Cardiac muscle cell (in vitro differentiated cells and primary cell): Measurements from ENCODE around the gene HMCN1. TPM values are rescaled to one million over a fixed set of nuclear protein-coding genes. Genes with fewer than 3 reads are reported as not detected.
A peak's percentile ranks its signal among the peaks of the same experiment; 100 is the strongest.

ENCODE experiments used
- DNase-seq, 2 donors: peaks; one replicate each; pipeline versions ENCODE4 v3.0.0 to v3.0.0-alpha.2; 2010 to 2017; ENCODE audit warnings: low read depth in 1 of 2, low spot score in 1 of 2
- H3K27ac ChIP-seq: fragments of 200-600 bp; sonication (generic); 2 replicates; pipeline ENCODE4 v1.5.1; 2016
- H3K27me3 ChIP-seq: fragments of 200-600 bp; sonication (generic); 2 replicates; pipeline ENCODE4 v1.6.0; 2016; ENCODE audit warnings: control low read depth
- H3K36me3 ChIP-seq: fragments of 200-600 bp; sonication (generic); 2 replicates; pipeline ENCODE4 v1.5.1; 2016; ENCODE audit warnings: control low read depth
- H3K4me1 ChIP-seq: fragments of 200-600 bp; sonication (generic); 2 replicates; pipeline ENCODE4 v1.8.1; 2017; ENCODE audit warnings: low read depth, mild to moderate bottlenecking, mixed run types
- H3K4me3 ChIP-seq: fragments of 200-600 bp; sonication (generic); 2 replicates; pipeline ENCODE4 v1.5.1; 2016; ENCODE audit warnings: mild to moderate bottlenecking
- H3K9me3 ChIP-seq: fragments of 200-600 bp; sonication (generic); 2 replicates; pipeline ENCODE4 v1.5.1; 2017; ENCODE audit warnings: low read depth, mild to moderate bottlenecking, control low read depth
- CTCF ChIP-seq: IDR thresholded peaks from 2 replicates; pipeline ENCODE4 v1.5.1; 2012; ENCODE audit warnings: low read depth, mild to moderate bottlenecking, low read length
- polyA plus RNA-seq: library from polyadenylated mRNA; unstranded; fragments of >200 nt; fragmentation: Nextera tagmentation; extraction: Ambion mirVana; gene quantifications from 2 replicates; pipeline ENCODE4 v1.2.1, GENCODE V29; 2016
- total RNA-seq: library from RNA; depleted of rRNA; stranded (reverse); fragments of >200 nt; gene quantifications from 2 replicates; pipeline ENCODE4 v1.2.3, GENCODE V29; 2016

Gene HMCN1
- total and polyA plus RNA-seq, 2 experiments from 2014 or later: 4.9 to 28.5 TPM

GRCh38 chr1:186220067-186220466 lies 485.9 kb downstream of the HMCN1 start:
- H3K27me3 ChIP-seq: no peaks in the 10 kb centered on the region
- H3K4me1 ChIP-seq: no peaks in the 10 kb centered on the region
- H3K4me3 ChIP-seq: no peak overlapping the region
- no peak for TF ChIP-seq CTCF
- H3K36me3 ChIP-seq: no peaks in the 10 kb centered on the region
- no peaks in the 10 kb centered on the region for H3K9me3 ChIP-seq
- no peak for DNase-seq
- H3K27ac ChIP-seq: no peak overlapping the region

DNA sequence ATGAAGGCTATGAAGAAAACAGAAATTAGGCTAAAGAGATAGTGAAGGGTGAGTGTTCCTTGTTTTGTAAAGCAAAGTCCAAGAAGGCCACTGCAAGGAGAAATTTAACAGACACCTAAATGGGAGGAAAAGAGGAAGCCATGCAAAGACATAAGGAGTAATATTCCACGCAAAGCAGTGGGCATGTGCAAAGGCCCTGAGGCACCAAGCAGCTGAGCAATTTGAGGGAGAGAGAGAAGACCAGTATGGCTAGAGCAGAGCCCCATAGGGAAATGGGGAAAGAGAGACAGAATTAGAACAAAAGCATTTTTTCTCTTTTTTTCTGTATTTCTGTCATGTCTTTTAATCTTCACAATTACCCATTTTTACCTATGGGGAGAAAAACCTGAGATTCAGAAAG lies 486.7 kb downstream of the HMCN1 start:
- H3K36me3 ChIP-seq: no peaks in the 10 kb centered on the region
- no peaks in the 10 kb centered on the region for H3K4me1 ChIP-seq
- no peaks in the 10 kb centered on the region for H3K27me3 ChIP-seq
- H3K9me3 ChIP-seq: no peaks in the 10 kb centered on the region
- H3K27ac ChIP-seq: no peak overlapping the region
- no peak for DNase-seq
- TF ChIP-seq CTCF: no peak
- H3K4me3 ChIP-seq: no peak overlapping the region

DNA sequence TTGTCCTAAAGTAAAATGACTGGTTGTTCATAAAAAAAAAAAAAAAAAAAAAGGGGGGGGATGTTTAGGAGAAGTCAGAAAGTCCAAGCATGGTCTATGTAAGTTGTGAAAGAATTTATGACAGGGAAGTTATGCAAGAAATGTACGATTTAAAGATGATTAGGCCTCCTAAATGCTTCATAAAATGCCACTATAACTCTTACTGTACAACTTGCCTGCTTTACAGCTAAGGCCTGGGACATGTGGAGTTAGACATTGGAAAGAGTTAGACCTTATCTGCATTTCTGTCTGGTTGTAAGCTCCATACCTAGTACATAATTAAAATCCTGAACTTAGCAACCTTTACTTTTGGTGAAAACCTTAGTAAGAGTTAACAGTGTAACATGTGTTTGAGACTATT lies 490.9 kb downstream of the HMCN1 start:
- Histone ChIP-seq H3K27ac (no peak overlapping the region), H3K4me1 (no peaks in the 10 kb centered on the region), H3K4me3 (no peak overlapping the region), H3K27me3 (no peaks in the 10 kb centered on the region), H3K9me3 (no peaks in the 10 kb centered on the region), H3K36me3 (no peaks in the 10 kb centered on the region)
- peak in 1 of 2 donors; percentile 38 for DNase-seq
- TF ChIP-seq CTCF: no peak

DNA sequence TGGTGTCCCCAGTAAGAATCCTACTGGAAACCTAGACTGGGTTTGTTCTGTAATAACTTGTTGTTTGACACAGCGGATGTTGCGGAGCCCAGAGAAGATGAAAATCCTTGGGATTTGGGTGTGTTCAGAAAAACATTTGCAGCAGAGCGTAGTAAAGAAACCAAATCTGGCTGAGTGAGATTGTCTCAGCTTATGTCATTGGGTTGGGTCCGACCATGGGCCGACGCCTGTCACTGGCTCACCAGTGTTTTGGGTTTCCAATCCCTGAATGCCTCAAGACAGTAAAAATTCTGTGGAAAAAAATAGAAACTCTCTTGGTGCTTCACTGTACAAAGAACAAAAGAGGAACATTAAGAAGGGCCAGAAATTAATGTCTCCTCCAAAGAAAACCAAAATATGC lies 494.6 kb downstream of the HMCN1 start:
- Histone ChIP-seq H3K36me3 (no peaks in the 10 kb centered on the region), H3K4me1 (no peaks in the 10 kb centered on the region), H3K27me3 (no peaks in the 10 kb centered on the region), H3K9me3 (no peaks in the 10 kb centered on the region), H3K4me3 (no peak overlapping the region), H3K27ac (no peak overlapping the region)
- TF ChIP-seq CTCF: no peak
- no peak for DNase-seq

DNA sequence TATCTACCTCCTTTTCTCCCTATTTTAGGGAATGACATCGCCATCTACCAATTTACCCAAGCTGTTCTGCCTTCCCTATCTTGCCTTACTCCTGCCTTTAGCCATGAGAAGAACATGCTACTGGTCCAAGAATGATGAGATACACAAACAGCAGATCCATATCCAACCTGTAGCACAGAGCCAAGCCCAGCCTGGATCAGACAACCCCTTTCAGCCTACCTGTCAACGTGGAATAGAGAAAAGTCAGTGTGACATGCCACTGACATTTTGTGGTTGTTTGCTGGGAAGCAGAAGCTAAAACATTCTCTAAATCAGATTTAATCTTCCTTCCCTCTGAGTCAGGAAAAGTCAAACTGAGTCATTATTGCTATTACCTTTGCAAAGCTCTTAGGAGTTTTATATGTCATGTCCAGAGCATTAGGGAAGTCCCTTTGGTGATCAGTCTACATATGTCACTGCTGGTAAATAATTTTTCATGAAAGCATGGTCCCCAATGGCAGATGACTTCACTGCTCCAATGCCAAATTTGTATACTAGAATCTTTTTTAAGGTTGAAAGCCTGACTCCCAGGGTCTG lies 497.8 kb downstream of the HMCN1 start:
- H3K9me3 ChIP-seq: no peaks in the 10 kb centered on the region

More for the DNA sequence above, 497.8 kb downstream of the HMCN1 start:
- no peak for DNase-seq
- no peak overlapping the region for H3K27ac ChIP-seq
- no peaks in the 10 kb centered on the region for H3K4me1 ChIP-seq
- H3K4me3 ChIP-seq: no peak overlapping the region
- no peaks in the 10 kb centered on the region for H3K36me3 ChIP-seq
- H3K27me3 ChIP-seq: no peaks in the 10 kb centered on the region
- no peak for TF ChIP-seq CTCF
